Esophagus squamous epithelium (tissue), 5 donors: ENCODE measurements around the gene FRMD6. TPM values are rescaled to one million over a fixed set of nuclear protein-coding genes. Genes with fewer than 3 reads are reported as not detected.

Experiments used
- DNase-seq: peaks from one replicate; lab custom pipeline; 2025; lab: John Stamatoyannopoulos, UW
- H3K27ac ChIP-seq, 4 donors: fragments of 200-600 bp; sonication (generic); one replicate each; pipeline ENCODE4 v1.5.1; 2016 to 2019; ENCODE audit warnings: mild to moderate bottlenecking in 1 of 4
- H3K27me3 ChIP-seq, 4 donors: fragments of 200-600 bp; sonication (generic); 1 replicate in 3 of 4; 2 replicates in 1 of 4; pipeline versions ENCODE4 v1.5.1 to v1.6.0; 2017 to 2021; ENCODE audit warnings: antibody characterized with exemption in 1 of 4
- H3K36me3 ChIP-seq, 3 donors: fragments of 200-600 bp; sonication (generic); one replicate each; pipeline ENCODE4 v1.5.1; 2016 to 2019
- H3K4me1 ChIP-seq, 3 donors: fragments of 200-600 bp; sonication (generic); one replicate each; pipeline ENCODE4 v1.5.1; 2017 to 2019
- H3K4me3 ChIP-seq, 4 donors: fragments of 200-600 bp; sonication (generic); 1 replicate in 3 of 4; 2 replicates in 1 of 4; pipeline ENCODE4 v1.5.1; 2016 to 2019; ENCODE audit warnings: mild to moderate bottlenecking in 2 of 4, moderate library complexity in 1 of 4
- H3K9me3 ChIP-seq, 3 donors: fragments of 200-600 bp; sonication (generic); one replicate each; pipeline ENCODE4 v1.5.1; 2016 to 2019
- CTCF ChIP-seq, 6 experiments: fragments of 450-650 bp in 4 of 6; fragments of 200-600 bp in 2 of 6; sonication (generic) in 2 of 6; IDR thresholded peaks; one replicate each; pipeline ENCODE4 v1.5.1; 2016 to 2019; ENCODE audit warnings: antibody characterized with exemption in 6 of 6, mild to moderate bottlenecking in 4 of 6, moderate library complexity in 4 of 6
- POLR2A ChIP-seq, 4 donors: fragments of 450-650 bp; IDR thresholded peaks; one replicate each; pipeline ENCODE4 v1.6.1; 2017; ENCODE audit warnings: antibody characterized with exemption in 4 of 4, mild to moderate bottlenecking in 4 of 4, moderate library complexity in 3 of 4
- WGBS, 2 donors: methylation state at CpG; one replicate each; pipeline ENCODE4 v1.1.5; 2018; 5-methylcytosine and 5-hydroxymethylcytosine counted together
- intact Hi-C: fragments of 100-400 bp; cut with DNase I; formaldehyde crosslinking; loops from one replicate; pipeline ENCODE4 v1.15.0; 2022
- total RNA-seq, 4 donors: library from RNA; depleted of rRNA; stranded (reverse); fragments of >200 nt; gene quantifications; one replicate each; pipeline ENCODE4 v1.1.0, GENCODE V29; 2016
- donor health status: DM: yes; HTN: yes; CAD: no.

FRMD6 gene
- total RNA-seq, 4 donors from 2014 or later: 98.1 to 191 (median 110) TPM

GRCh38 chr14:51726166-51726899 lies 74.6 kb downstream of the FRMD6 start:
- 85 to 87% methylated on average over 2 of the region's 2 CpGs for WGBS, 2 donors
- no peak for DNase-seq

GRCh38 chr14:51727526-51727925 lies 75.8 kb downstream of the FRMD6 start:
- Histone ChIP-seq H3K27me3 (no peaks in the 10 kb centered on the region), H3K36me3 (peaks cover 3 to 87% (median 19%) of the 10 kb centered on the region in 3 donors), H3K9me3 (no peaks in the 10 kb centered on the region), H3K4me1 (no peaks in the 10 kb centered on the region), H3K27ac (no peak overlapping the region), H3K4me3 (no peak overlapping the region)
- TF ChIP-seq POLR2A (IDR thresholded peaks at IDR 0.05): no peak
- TF ChIP-seq CTCF (IDR thresholded peaks at IDR 0.05): no peak
- WGBS, 2 donors: 81 to 88% methylated on average over 3 to 5 of the region's 5 CpGs
- intact Hi-C loops: no loop called here
- DNase-seq: no peak

More at GRCh38 chr14:51726166-51726899, 74.6 kb downstream of the FRMD6 start:
- Histone ChIP-seq H3K27ac (no peak overlapping the region), H3K4me3 (no peak overlapping the region), H3K4me1 (no peaks in the 10 kb centered on the region), H3K9me3 (no peaks in the 10 kb centered on the region), H3K27me3 (no peaks in the 10 kb centered on the region), H3K36me3 (peaks cover 3 to 98% (median 25%) of the 10 kb centered on the region in 3 donors)
- intact Hi-C loops: no loop called here
- TF ChIP-seq CTCF (IDR thresholded peaks at IDR 0.05): no peak
- TF ChIP-seq POLR2A (IDR thresholded peaks at IDR 0.05): no peak

GRCh38 chr14:51730098-51730497 lies 78.4 kb downstream of the FRMD6 start:
- Histone ChIP-seq H3K27me3 (no peaks in the 10 kb centered on the region), H3K36me3 (peaks cover 3 to 61% (median 4%) of the 10 kb centered on the region in 3 donors), H3K4me3 (no peak overlapping the region), H3K9me3 (no peaks in the 10 kb centered on the region), H3K27ac (no peak overlapping the region), H3K4me1 (no peaks in the 10 kb centered on the region)
- DNase-seq: no peak
- intact Hi-C loops: no loop called here
- TF ChIP-seq CTCF (IDR thresholded peaks at IDR 0.05) (no peak), POLR2A (IDR thresholded peaks at IDR 0.05) (no peak)
- WGBS, 2 donors: 91 to 94% methylated on average over 1 of the region's 1 CpG

- DNase-seq: no peak
- 89 to 92% methylated on average over 2 of the region's 2 CpGs for WGBS, 2 donors
- intact Hi-C loops: no loop called here
Observed at GRCh38 chr14:51730684-51731083, 79.0 kb downstream of the FRMD6 start.

More at GRCh38 chr14:51730684-51731083, 79.0 kb downstream of the FRMD6 start:
- TF ChIP-seq CTCF (IDR thresholded peaks at IDR 0.05): no peak
- TF ChIP-seq POLR2A (IDR thresholded peaks at IDR 0.05): no peak
- H3K27ac ChIP-seq: no peak overlapping the region
- no peaks in the 10 kb centered on the region for H3K4me1 ChIP-seq
- H3K9me3 ChIP-seq: no peaks in the 10 kb centered on the region
- H3K4me3 ChIP-seq: no peak overlapping the region
- H3K36me3 ChIP-seq: peaks cover 3 to 55% (median 4%) of the 10 kb centered on the region in 3 donors
- no peaks in the 10 kb centered on the region for H3K27me3 ChIP-seq
